Neural cell (in vitro differentiated cells): Measurements from ENCODE around the gene DACH1.

Experiments
- CTCF ChIP-seq: fragments of 450-650 bp; IDR thresholded peaks from 2 replicates; pipeline ENCODE4 v1.5.1; 2014; ENCODE audit warnings: antibody characterized with exemption, mild to moderate bottlenecking, moderate library complexity; ENCODE audit not compliant: poor library complexity, severe bottlenecking
- EP300 ChIP-seq: fragments of 450-650 bp; conservative IDR thresholded peaks from 2 replicates; pipeline ENCODE4 v1.6.1; 2014; ENCODE audit warnings: antibody characterized with exemption, mild to moderate bottlenecking, moderate library complexity; ENCODE audit not compliant: poor library complexity, severe bottlenecking
- EZH2 ChIP-seq: fragments of 200-600, 300-800 bp; shearing (Covaris generic), sonication (generic); IDR thresholded peaks from 2 replicates; pipeline ENCODE4 v1.6.1; 2014; ENCODE audit warnings: antibody characterized with exemption, low read length, borderline replicate concordance, mild to moderate bottlenecking; ENCODE audit not compliant: insufficient read depth, poor library complexity, severe bottlenecking
- MXI1 ChIP-seq: fragments of 450-650 bp; conservative IDR thresholded peaks from 2 replicates; pipeline ENCODE4 v1.6.1; 2014; ENCODE audit warnings: antibody characterized with exemption, mild to moderate bottlenecking; ENCODE audit not compliant: poor library complexity, severe bottlenecking
- POLR2AphosphoS5 ChIP-seq: IDR thresholded peaks from 2 replicates; pipeline ENCODE4 v1.6.1; 2012
- RAD21 ChIP-seq: fragments of 450-650 bp; conservative IDR thresholded peaks from 2 replicates; pipeline ENCODE4 v1.6.1; 2014; ENCODE audit warnings: antibody characterized with exemption, mild to moderate bottlenecking, moderate library complexity
- REST ChIP-seq: IDR thresholded peaks from 2 replicates; pipeline ENCODE4 v1.6.1; 2012; ENCODE audit warnings: borderline replicate concordance

DNA sequence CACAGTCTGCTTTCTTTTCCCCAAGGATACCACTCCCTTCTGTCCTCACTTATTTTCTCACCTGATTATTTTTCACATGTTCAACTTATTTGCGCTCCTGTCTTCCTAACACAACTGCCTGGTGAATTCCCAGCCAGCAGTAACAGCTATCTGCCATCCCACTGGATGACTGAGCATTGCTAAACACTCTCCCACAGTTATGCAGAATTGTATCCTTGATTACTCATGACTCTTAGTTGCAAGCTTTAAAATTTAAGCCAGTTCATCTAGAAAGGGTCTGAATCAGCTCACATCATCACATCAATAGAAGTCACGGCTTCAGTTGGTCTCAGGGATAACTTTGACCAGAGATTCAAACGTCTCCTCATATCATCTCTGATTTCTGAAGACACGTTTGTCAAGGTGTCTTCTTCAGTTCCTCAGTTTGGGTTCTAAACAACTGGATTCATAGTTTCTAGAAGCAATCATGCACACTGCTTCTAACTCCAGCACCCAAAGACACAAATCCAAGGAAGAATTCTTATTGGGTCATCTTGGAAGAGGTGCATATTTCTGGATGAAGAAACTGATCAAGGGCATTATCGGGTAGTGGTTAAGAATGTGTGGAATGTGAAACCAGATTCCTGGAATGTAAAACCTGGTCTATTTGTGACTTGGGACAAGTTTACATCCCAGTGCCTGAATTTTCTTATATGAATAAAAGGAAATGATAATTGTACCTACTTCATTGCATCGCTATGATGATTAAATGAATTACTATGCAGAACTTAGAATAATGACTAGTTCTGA, 13.9 kb upstream of the DACH1 start:
- TF ChIP-seq MXI1 = no peak
- no peak for TF ChIP-seq CTCF
- TF ChIP-seq EZH2 = no peak
- TF ChIP-seq EP300 = no peak
- TF ChIP-seq POLR2AphosphoS5 = no peak
- TF ChIP-seq REST = no peak
- TF ChIP-seq RAD21 = no peak
